RKO (cell line): ENCODE measurements around the gene PKLR.

Experiments used
- DNase-seq: peaks from one replicate; pipeline ENCODE4 v3.0.0-alpha.2; 2016; ENCODE audit warnings: low spot score

PKLR gene

GRCh38 chr1:155285063-155285462 is 16.2 kb downstream of the PKLR start:
- DNase-seq: no peak

GRCh38 chr1:155284476-155284875 is 16.8 kb downstream of the PKLR start:
- no peak for DNase-seq

GRCh38 chr1:155282488-155283091 is 18.6 kb downstream of the PKLR start:
- DNase-seq: no peak

- DNase-seq: no peak
Measured at GRCh38 chr1:155279268-155279667, 22.0 kb downstream of the PKLR start.

GRCh38 chr1:155278689-155279160 is 22.5 kb downstream of the PKLR start:
- DNase-seq: peak; percentile 56

GRCh38 chr1:155277902-155278688 is 23.1 kb downstream of the PKLR start:
- DNase-seq: peak; percentile 71

- DNase-seq: peak; percentile 95
Measured at GRCh38 chr1:155277070-155277901, 24.0 kb downstream of the PKLR start, which contains the start of gene HCN3. Gene HCN3, plus strand, starts transcription at chr1:155277463. Its CDS starts 128 bp downstream, at chr1:155277591.

- DNase-seq: peak; percentile 96
Measured at GRCh38 chr1:155273343-155274245, 27.6 kb downstream of the PKLR start, which contains the start of gene CLK2. Gene CLK2, minus strand, starts transcription at chr1:155273504. Its CDS starts 2,527 bp downstream, at chr1:155270977.

- DNase-seq: peak; percentile 66
Measured at GRCh38 chr1:155272466-155273342, 28.5 kb downstream of the PKLR start.

- no peak for DNase-seq
Measured at GRCh38 chr1:155269381-155269780, 31.9 kb downstream of the PKLR start.

GRCh38 chr1:155268630-155269029 is 32.6 kb downstream of the PKLR start:
- DNase-seq: no peak

GRCh38 chr1:155267373-155267772 is 33.9 kb downstream of the PKLR start:
- no peak for DNase-seq

- no peak for DNase-seq
Measured at GRCh38 chr1:155266553-155266952, 34.7 kb downstream of the PKLR start.

GRCh38 chr1:155263067-155263466 is 38.2 kb downstream of the PKLR start:
- no peak for DNase-seq

- DNase-seq: peak; percentile 98
Measured at GRCh38 chr1:155261852-155262673, 39.2 kb downstream of the PKLR start, which contains the start of gene SCAMP3. Gene SCAMP3, minus strand, starts transcription at chr1:155262360. Its CDS starts 209 bp downstream, at chr1:155262151.

GRCh38 chr1:155261493-155261851 is 39.8 kb downstream of the PKLR start:
- peak; percentile 66 for DNase-seq

- no peak for DNase-seq
Measured at GRCh38 chr1:155260276-155260675, 41.0 kb downstream of the PKLR start.

- no peak for DNase-seq
Measured at GRCh38 chr1:155256058-155256852, 45.0 kb downstream of the PKLR start.
